Fibroblast of skin of left biceps (primary cell): ENCODE data around the gene MAPK1.
A peak's percentile ranks its signal among the peaks of the same experiment; 100 is the strongest.
"Not testable (repeated sequence)": the region's sequence is repeated elsewhere in the genome, so short reads cannot be mapped to it uniquely, and the experiment has no call there.

Experiments
- DNase-seq, 2 experiments: peaks; one replicate each; pipeline ENCODE4 v3.0.0-alpha.2; 2013; ENCODE audit warnings: low read depth in 2 of 2

The MAPK1 gene

GRCh38 chr22:21845558-21846453 is 21.6 kb downstream of the MAPK1 start:
- DNase-seq, result no peak

- DNase-seq, result no peak
These were observed 24.5 kb downstream of the MAPK1 start for GRCh38 chr22:21842946-21843345.

DNA sequence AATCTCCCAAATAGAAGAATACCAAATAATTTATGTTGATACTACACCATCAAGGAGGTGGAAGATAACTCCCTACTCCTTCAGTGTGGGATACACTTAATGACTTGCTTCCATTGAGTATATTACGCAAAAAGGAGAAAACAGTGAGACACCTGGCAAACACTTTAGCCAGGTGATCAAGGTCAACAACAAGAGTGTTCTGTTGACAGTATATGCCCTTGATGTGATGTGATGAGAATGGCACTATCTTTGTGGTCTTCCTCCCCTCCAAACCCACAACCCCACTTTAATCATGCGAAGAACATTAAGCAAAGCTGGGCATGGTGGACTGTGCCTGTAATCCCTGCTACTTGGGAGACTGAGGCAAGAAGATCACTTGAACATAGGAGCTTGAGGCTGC is 26.0 kb downstream of the MAPK1 start:
- DNase-seq, result no peak

- DNase-seq, result no peak
These were observed 27.1 kb downstream of the MAPK1 start for GRCh38 chr22:21840236-21840823.

DNA sequence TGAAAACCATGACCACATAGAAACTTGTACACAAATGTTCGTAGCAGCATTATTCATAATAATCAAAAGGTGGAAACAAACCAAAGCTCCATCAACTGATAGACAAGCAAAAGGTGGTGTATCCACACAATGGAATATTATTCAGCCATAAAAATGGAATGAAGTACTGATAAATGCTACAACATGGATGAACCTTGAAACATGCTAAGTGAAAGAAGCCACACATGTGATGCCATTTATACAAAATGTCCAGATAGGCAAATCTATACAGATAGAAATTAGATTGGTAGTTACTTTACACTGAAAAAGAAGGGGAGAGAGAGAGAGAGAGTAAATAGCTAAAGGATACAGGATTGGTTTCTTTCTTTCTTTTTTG is 27.7 kb downstream of the MAPK1 start:
- DNase-seq, result no peak

DNA sequence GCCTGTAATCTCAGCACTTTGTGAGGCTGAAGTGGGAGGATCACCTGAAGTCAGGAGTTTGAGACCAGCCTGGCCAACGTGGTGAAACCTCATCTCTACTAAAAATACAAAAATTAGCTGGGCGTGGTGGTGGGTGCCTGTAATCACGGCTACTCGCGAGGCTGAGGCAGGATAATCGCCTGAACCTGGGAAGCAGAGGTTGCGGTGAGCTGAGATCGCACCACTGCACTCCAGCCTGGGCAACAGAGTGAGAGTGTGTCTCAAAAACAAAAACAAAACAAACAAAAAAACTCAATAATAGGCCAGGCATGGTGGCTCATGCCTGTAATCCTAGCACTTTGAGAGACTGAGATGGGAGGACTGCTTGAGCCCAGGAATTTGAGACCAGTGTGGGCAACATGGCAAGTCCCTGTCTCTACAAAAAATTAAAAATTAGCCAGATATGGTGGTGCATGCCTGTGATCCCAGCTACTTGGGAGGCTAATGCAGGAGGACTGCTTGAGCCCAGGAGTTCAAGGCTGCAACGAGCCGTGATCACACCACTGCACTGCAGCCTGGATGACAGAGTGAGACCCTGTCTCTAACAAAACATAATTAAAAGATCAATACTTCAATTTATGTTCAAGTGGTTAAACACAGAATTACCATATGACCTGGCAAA is 28.2 kb downstream of the MAPK1 start:
- DNase-seq, result not testable (repeated sequence)

GRCh38 chr22:21837248-21837979 is 30.0 kb downstream of the MAPK1 start:
- peak; percentile 57 to 65 for DNase-seq

- DNase-seq, result not testable (repeated sequence)
These were observed 31.0 kb downstream of the MAPK1 start for GRCh38 chr22:21836486-21836885.

- no peak for DNase-seq
These were observed 32.1 kb downstream of the MAPK1 start for GRCh38 chr22:21835378-21835777.

GRCh38 chr22:21834869-21835268 is 32.6 kb downstream of the MAPK1 start:
- no peak for DNase-seq

GRCh38 chr22:21832291-21833290 is 34.9 kb downstream of the MAPK1 start:
- DNase-seq, result no peak

GRCh38 chr22:21829523-21829922 is 37.9 kb downstream of the MAPK1 start:
- DNase-seq, result no peak

DNA sequence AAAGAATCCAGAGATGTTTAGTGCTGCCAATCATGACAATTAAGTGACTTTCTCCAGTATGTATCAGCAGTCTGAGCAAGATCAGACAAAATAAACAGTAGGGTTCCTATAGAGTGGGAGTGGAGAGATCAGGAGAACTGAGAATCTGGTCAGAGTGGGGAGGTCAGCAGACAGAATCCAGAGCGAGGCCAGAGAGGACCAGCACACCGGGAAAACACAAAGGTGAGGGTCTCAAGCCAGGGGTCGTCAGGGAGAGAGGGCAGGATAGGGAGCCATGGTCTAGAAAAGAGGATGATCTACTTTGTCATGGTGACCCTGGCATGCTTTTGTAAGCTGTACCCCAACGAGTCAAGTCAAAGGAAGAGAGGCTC is 39.2 kb downstream of the MAPK1 start:
- DNase-seq, result no peak

- DNase-seq, result no peak
These were observed 39.7 kb downstream of the MAPK1 start for GRCh38 chr22:21827628-21828267.

GRCh38 chr22:21826204-21826603 is 41.2 kb downstream of the MAPK1 start:
- no peak for DNase-seq

DNA sequence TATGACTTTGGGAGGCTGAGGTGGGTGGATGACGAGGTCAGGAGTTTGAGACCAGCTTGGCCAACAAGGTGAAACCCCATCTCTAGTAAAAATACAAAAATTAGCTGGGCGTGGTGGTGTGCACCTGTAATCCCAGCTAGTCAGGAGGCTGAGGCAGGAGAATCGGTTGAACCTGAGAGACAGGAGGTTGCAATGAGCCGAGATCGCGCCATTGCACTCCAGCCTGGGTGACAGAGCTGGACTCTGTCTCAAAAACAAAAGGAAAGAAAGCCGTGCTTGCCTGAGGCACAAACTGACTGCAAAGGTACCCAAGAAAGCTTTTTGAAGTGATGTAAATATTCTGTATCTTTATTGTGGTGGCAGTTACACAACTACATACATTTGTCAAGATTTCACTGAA is 42.5 kb downstream of the MAPK1 start:
- not testable (repeated sequence) for DNase-seq

DNA sequence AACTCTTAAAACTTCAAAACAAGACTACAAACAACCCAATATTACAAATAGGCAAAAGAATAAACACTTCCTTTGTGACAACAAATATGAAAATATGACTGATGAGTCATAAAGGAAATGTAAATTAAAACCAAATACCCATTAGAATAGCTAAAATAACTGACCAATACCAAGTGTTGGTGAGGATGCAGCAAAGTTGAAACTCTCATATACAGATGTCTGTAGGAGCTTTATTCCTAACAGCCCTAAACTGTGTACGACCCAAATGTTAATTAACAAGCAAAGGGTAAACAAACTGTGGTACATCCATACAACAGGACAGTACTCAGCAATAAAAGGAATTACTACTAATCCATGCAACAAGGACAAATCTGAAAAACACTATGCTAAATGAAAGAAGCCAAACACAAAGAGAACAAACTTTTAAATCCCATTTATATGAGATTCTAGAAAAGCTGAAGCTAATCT is 43.0 kb downstream of the MAPK1 start:
- DNase-seq, result no peak

- no peak for DNase-seq
These were observed 43.6 kb downstream of the MAPK1 start for GRCh38 chr22:21823740-21824444.

DNA sequence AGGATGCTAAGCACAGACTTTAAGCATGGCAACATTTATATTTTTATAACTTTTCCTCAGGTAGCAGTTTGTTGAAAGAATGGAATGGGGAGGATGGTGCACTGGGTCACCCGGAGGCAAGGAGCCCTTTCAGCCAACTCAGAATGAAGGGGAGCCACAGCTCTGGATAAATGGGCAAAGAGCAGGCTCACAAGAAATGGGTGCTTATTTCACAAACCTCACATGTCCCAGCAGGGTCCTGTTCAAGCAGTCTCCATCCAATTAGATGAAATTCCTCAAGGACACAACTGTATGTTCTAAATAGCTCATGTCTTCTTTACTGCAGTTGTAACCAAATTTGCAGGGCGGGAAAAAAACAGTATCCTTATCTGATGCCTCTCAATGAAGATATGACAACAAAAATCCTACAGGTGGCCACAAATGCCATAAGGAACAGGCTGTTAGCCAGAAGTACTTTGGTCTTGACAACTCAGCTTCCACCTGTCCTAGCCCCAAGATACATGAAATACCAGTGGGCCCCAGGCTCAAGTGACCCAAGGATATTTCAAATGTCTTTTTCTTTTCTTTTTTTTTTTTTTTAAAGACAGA is 48.2 kb downstream of the MAPK1 start:
- no peak for DNase-seq
